NCI-H345 treated with DMSO at 0.1 percent for 48 hours (cell line): Measurements from ENCODE around the gene JUP.

Source experiments
- DNase-seq: peaks from one replicate; lab custom pipeline; 2025; ENCODE audit not compliant: unreplicated experiment; lab: John Stamatoyannopoulos, UW

JUP gene

GRCh38 chr17:41724476-41725050, 61.9 kb downstream of the JUP start:
- DNase-seq = no peak

- DNase-seq = no peak
Observed at GRCh38 chr17:41723801-41724475, 62.6 kb downstream of the JUP start.

- no peak for DNase-seq
Observed at GRCh38 chr17:41722231-41722630, 64.3 kb downstream of the JUP start.

GRCh38 chr17:41718287-41718645, 68.2 kb downstream of the JUP start:
- DNase-seq = no peak

GRCh38 chr17:41717408-41718286, 68.9 kb downstream of the JUP start:
- DNase-seq = no peak

GRCh38 chr17:41711669-41712400, 74.7 kb downstream of the JUP start, which contains the start of gene GAST:
Gene GAST (plus strand): TSS chr17:41712331. CDS start chr17:41715437, 3,106 bp downstream.
- DNase-seq = no peak

GRCh38 chr17:41710472-41711090, 75.9 kb downstream of the JUP start:
- DNase-seq = no peak

GRCh38 chr17:41707803-41708669, 78.5 kb downstream of the JUP start:
- no peak for DNase-seq

- no peak for DNase-seq
Observed at GRCh38 chr17:41705271-41705991, 81.1 kb downstream of the JUP start.
